GM12878 (cell line): ENCODE data around the gene RDM1. TPM values are rescaled to one million over a fixed set of nuclear protein-coding genes. Genes with fewer than 3 reads are reported as not detected.

Experiments
- ATAC-seq: fragments of 200-7000 bp; cut with Tn5 transposase; 3 replicates; pipeline ENCODE4 v1.9.1; 2020; ENCODE audit warnings: mild to moderate bottlenecking, moderate library complexity
- BruUV-seq: library from RNA; stranded (reverse); fragments of 400-500 nt; replicated peaks from 2 replicates; lab custom pipeline; 2021; lab: Mats Ljungman, UMichigan
- CTCF ChIA-PET: fragments of 300-600 bp; sonication (Branson Sonifier 250); formaldehyde crosslinking; extraction: SDS; loops from one replicate; lab custom pipeline; 2021; ENCODE audit warnings: inconsistent platforms; lab: Yijun Ruan, JAX
- POLR2A ChIA-PET: fragments of 350-600 bp; formaldehyde crosslinking; extraction: SDS; loops from one replicate; lab custom pipeline; 2021; ENCODE audit warnings: inconsistent platforms; lab: Charles Lee
- RAD21 ChIA-PET: fragments of 300-600 bp; sonication (Branson Sonifier 250); formaldehyde crosslinking; loops from one replicate; lab custom pipeline; 2023; ENCODE audit warnings: antibody characterized with exemption; ENCODE audit not compliant: unreplicated experiment; lab: Charles Lee
- SMC1A ChIA-PET: fragments of 300-600 bp; sonication (Branson Sonifier 250); formaldehyde crosslinking; loops from one replicate; lab custom pipeline; 2023; ENCODE audit not compliant: unreplicated experiment, uncharacterized antibody; lab: Charles Lee
- DNase-seq: peaks from one replicate; pipeline ENCODE4 v3.0.0-alpha.2; 2011; ENCODE audit warnings: low read depth, low spot score
- FAIRE-seq: peaks from 3 replicates; lab custom pipeline; 2011; peaks lifted over from hg19 to GRCh38; lab: Jason Lieb, UNC
- H2AFZ ChIP-seq: 2 replicates; pipeline ENCODE4 v1.6.0; 2011; ENCODE audit warnings: low read depth, low read length, control low read depth; ENCODE audit not compliant: control insufficient read depth
- H3K27ac ChIP-seq: 2 replicates; pipeline ENCODE4 v1.5.1; 2011; ENCODE audit warnings: control low read depth; ENCODE audit not compliant: control insufficient read depth, insufficient read depth
- H3K27me3 ChIP-seq, 2 experiments: replicated peaks in 1 of 2; 2 replicates each; pipeline versions ENCODE4 v1.6.0 to v1.6.1; 2011; ENCODE audit warnings: low read length in 1 of 2; ENCODE audit not compliant: control insufficient read depth in 2 of 2, insufficient read depth in 2 of 2
- H3K36me3 ChIP-seq, 2 experiments: 2 replicates each; pipeline ENCODE4 v1.5.1; 2011; ENCODE audit warnings: low read length in 1 of 2; ENCODE audit not compliant: control insufficient read depth in 2 of 2, insufficient read depth in 2 of 2
- H3K4me1 ChIP-seq: 2 replicates; pipeline ENCODE4 v1.6.1; 2011; ENCODE audit warnings: mild to moderate bottlenecking, low read length, moderate library complexity, mixed read lengths; ENCODE audit not compliant: control insufficient read depth, insufficient read depth
- H3K4me2 ChIP-seq: 2 replicates; pipeline ENCODE4 v1.6.0; 2011; ENCODE audit warnings: control low read depth; ENCODE audit not compliant: control insufficient read depth, insufficient read depth
- H3K4me3 ChIP-seq: fragments of 200-600 bp; sonication (generic); 2 replicates; pipeline ENCODE4 v1.5.1; 2016
- H3K79me2 ChIP-seq: 2 replicates; pipeline ENCODE4 v1.6.0; 2011; ENCODE audit warnings: low read length; ENCODE audit not compliant: control insufficient read depth, insufficient read depth
- H3K9ac ChIP-seq: 2 replicates; pipeline ENCODE4 v1.8.0; 2011; ENCODE audit warnings: low read length, control low read depth, mixed read lengths; ENCODE audit not compliant: control insufficient read depth, insufficient read depth
- H3K9me3 ChIP-seq: replicated peaks from 3 replicates; pipeline ENCODE4 v1.5.1; 2011; ENCODE audit warnings: mild to moderate bottlenecking, low read length; ENCODE audit not compliant: control insufficient read depth, insufficient read depth
- H4K20me1 ChIP-seq: 2 replicates; pipeline ENCODE4 v1.6.0; 2011; ENCODE audit not compliant: control insufficient read depth, insufficient read depth
- ATF7 ChIP-seq: fragments of 450-650 bp; IDR thresholded peaks from 2 replicates; pipeline ENCODE4 v1.6.1; 2016; ENCODE audit warnings: low read depth, mild to moderate bottlenecking
- CBX3 ChIP-seq: fragments of 200-600 bp; sonication (generic); IDR thresholded peaks from 2 replicates; pipeline ENCODE4 v1.6.1; 2016; ENCODE audit warnings: low read depth, borderline replicate concordance
- GABPA ChIP-seq: IDR thresholded peaks from 2 replicates; pipeline ENCODE4 v1.6.1; 2014; ENCODE audit warnings: antibody characterized with exemption, low read depth, mild to moderate bottlenecking, inconsistent platforms
- JUNB ChIP-seq: IDR thresholded peaks from 2 replicates; pipeline ENCODE4 v1.6.1; 2016; ENCODE audit warnings: antibody characterized with exemption, mild to moderate bottlenecking
- MTA2 ChIP-seq: fragments of 450-650 bp; IDR thresholded peaks from 2 replicates; pipeline ENCODE4 v1.6.1; 2016; ENCODE audit warnings: low read depth, mild to moderate bottlenecking, moderate library complexity
- MTA3 ChIP-seq: IDR thresholded peaks from 2 replicates; pipeline ENCODE4 v1.6.1; 2012; ENCODE audit warnings: low read length, inconsistent platforms, borderline replicate concordance
- PAX5 ChIP-seq: IDR thresholded peaks from 2 replicates; pipeline ENCODE4 v1.6.1; 2011; ENCODE audit warnings: low read depth, low read length, borderline replicate concordance
- SIN3A ChIP-seq: IDR thresholded peaks from 2 replicates; pipeline ENCODE4 v1.6.1; 2012; ENCODE audit warnings: low read depth, low read length, improper control_type of control experiment
- SMAD5 ChIP-seq: IDR thresholded peaks from 2 replicates; pipeline ENCODE4 v1.6.1; 2016; ENCODE audit warnings: antibody characterized with exemption, low read depth
- SREBF2 ChIP-seq: IDR thresholded peaks from 2 replicates; pipeline ENCODE4 v1.6.1; 2012; ENCODE audit warnings: mild to moderate bottlenecking, low read length
- ZNF24 ChIP-seq: fragments of 450-650 bp; IDR thresholded peaks from 2 replicates; pipeline ENCODE4 v1.6.1; 2017; ENCODE audit warnings: antibody characterized with exemption, mild to moderate bottlenecking
- ZNF384 ChIP-seq: IDR thresholded peaks from 2 replicates; pipeline ENCODE4 v1.6.1; 2012; ENCODE audit warnings: low read depth, mild to moderate bottlenecking, low read length, improper control_type of control experiment, borderline replicate concordance
- WGBS: methylation state at CpG from one replicate; pipeline ENCODE4 v1.1.6; 2016; ENCODE audit warnings: low lambda C conversion rate; ENCODE audit not compliant: insufficient replicate concordance, insufficient coverage; ENCODE audit errors: missing lambda C conversion rate; 5-methylcytosine and 5-hydroxymethylcytosine counted together
- in situ Hi-C: fragments of 300-500 bp; cut with MboI; formaldehyde crosslinking; loops from 9 replicates; pipeline ENCODE4 v1.14.3; 2018; ENCODE audit warnings: mixed read lengths
- intact Hi-C: fragments of 100-400 bp; cut with micrococcal nuclease; formaldehyde crosslinking; loops from one replicate; pipeline ENCODE4 v1.14.2; 2022; ENCODE audit not compliant: unreplicated experiment
- polyA plus RNA-seq, 11 experiments: library from polyadenylated mRNA; depleted of rRNA in 4 of 11; unstranded in 6 of 11; stranded (reverse) in 5 of 11; fragments of >200 nt; fragmentation: Nextera tagmentation in 4 of 11; fragmentation: Illumina TruSeq in 1 of 11; extraction: Ambion mirVana in 4 of 11; extraction: Trizol in 1 of 11; gene quantifications; 1 replicate in 1 of 11; 2 replicates in 10 of 11; pipeline versions ENCODE4 v1.2.1 to v1.2.3, GENCODE V29; 2011 to 2016; ENCODE audit warnings: inconsistent platforms in 2 of 11, missing spikeins in 2 of 11, low read depth in 1 of 11
- total RNA-seq, 4 experiments: library from RNA; depleted of rRNA in 3 of 4; stranded (reverse); fragments of >200 nt in 3 of 4; fragmentation: Illumina TruSeq in 1 of 4; extraction: Trizol in 1 of 4; gene quantifications; 2 replicates each; pipeline versions ENCODE4 v1.2.1 to v1.2.3, GENCODE V29; 2013 to 2021
- TF ChIP-seq, protein P1 (sequence below): fragments of 450-650 bp; IDR thresholded peaks from 2 replicates; pipeline ENCODE4 v1.6.1; 2017; ENCODE audit warnings: mild to moderate bottlenecking, moderate library complexity

RDM1 gene
- total and polyA plus RNA-seq, 10 of the 15 experiments (the other 5 are each of a cell fraction or from before 2014, with no cell fraction given) = 5.7 to 18.4 (median 10.7) TPM

DNA sequence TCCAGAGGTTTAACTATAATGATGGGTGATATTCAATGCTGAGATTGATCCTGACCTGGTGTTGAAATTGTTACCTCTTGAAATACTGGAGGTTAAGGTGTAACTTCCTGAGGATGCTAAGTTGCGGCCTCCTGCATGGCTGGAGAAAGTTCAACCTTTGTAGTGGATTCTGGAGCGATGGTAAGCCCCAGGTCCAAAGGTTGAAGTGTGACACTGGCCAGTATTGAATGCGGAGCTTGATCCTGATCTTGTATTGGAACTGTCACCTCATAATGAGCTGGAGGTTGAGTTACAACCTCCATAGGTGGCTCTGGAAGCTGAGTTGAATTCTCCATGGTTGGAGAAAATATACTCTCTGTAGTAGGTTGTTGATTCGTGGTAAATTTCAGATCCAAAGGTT is 17.0 kb downstream of the RDM1 start (continued):
- TF ChIP-seq, protein P1, sequence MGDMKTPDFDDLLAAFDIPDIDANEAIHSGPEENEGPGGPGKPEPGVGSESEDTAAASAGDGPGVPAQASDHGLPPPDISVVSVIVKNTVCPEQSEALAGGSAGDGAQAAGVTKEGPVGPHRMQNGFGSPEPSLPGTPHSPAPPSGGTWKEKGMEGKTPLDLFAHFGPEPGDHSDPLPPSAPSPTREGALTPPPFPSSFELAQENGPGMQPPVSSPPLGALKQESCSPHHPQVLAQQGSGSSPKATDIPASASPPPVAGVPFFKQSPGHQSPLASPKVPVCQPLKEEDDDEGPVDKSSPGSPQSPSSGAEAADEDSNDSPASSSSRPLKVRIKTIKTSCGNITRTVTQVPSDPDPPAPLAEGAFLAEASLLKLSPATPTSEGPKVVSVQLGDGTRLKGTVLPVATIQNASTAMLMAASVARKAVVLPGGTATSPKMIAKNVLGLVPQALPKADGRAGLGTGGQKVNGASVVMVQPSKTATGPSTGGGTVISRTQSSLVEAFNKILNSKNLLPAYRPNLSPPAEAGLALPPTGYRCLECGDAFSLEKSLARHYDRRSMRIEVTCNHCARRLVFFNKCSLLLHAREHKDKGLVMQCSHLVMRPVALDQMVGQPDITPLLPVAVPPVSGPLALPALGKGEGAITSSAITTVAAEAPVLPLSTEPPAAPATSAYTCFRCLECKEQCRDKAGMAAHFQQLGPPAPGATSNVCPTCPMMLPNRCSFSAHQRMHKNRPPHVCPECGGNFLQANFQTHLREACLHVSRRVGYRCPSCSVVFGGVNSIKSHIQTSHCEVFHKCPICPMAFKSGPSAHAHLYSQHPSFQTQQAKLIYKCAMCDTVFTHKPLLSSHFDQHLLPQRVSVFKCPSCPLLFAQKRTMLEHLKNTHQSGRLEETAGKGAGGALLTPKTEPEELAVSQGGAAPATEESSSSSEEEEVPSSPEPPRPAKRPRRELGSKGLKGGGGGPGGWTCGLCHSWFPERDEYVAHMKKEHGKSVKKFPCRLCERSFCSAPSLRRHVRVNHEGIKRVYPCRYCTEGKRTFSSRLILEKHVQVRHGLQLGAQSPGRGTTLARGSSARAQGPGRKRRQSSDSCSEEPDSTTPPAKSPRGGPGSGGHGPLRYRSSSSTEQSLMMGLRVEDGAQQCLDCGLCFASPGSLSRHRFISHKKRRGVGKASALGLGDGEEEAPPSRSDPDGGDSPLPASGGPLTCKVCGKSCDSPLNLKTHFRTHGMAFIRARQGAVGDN = no peak
- TF ChIP-seq ATF7 (no peak), SIN3A (no peak), MTA3 (no peak), JUNB (no peak), SREBF2 (no peak), SMAD5 (no peak), ZNF384 (no peak)

DNA sequence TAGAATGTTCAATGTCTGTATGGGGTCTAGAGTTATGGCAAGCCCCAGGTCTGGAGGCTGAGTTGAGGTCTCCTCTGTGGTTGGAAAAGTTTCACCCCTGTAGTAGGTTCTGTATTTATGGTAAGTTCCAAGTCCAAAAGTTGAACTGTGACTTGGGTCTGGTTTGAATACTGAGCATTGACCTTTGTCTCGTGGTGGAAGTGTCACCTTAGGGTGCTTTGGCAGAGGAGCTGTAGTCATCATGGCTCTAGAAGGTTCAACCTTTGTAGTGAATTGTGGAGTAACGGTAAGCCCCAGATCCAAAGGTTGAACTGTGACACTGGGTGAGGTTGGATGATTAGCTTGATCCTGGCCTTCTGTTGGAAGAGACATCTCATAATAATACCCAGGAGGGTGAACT is 17.6 kb downstream of the RDM1 start:
- SMC1A ChIA-PET = interaction anchor here (0.7 to 1.2 kb wide), 4 partner anchors 10 to 63 kb away, joined by 3 to 5 read pairs (median 4); no protein-coding TSS in a partner anchor
- Histone ChIP-seq H3K27ac (no peak overlapping the region), H3K4me2 (no peak overlapping the region), H3K27me3 (no peaks in the 10 kb centered on the region), H3K36me3 (no peaks in the 10 kb centered on the region), H3K79me2 (no peaks in the 10 kb centered on the region), H3K4me1 (no peaks in the 10 kb centered on the region), H2AFZ (no peak overlapping the region), H3K4me3 (no peak overlapping the region), H3K9me3 (no peaks in the 10 kb centered on the region), H4K20me1 (no peaks in the 10 kb centered on the region), H3K9ac (no peak overlapping the region)
- in situ Hi-C loops = no loop called here
- DNase-seq (no peak), FAIRE-seq (no peak), ATAC-seq (no peak)
- no TSS peak for BruUV-seq
- intact Hi-C loops = no loop called here
- TF ChIP-seq PAX5 (no peak), MTA2 (no peak), GABPA (no peak), CBX3 (no peak), ZNF24 (no peak)
- POLR2A ChIA-PET = no interaction called here
- WGBS = 16% methylated on average over 2 of the region's 2 CpGs
- RAD21 ChIA-PET = no interaction called here
- CTCF ChIA-PET = interaction anchor here (1.3 kb wide), 1 partner anchor 11 kb away, joined by 3 read pairs; no protein-coding TSS in a partner anchor
